Measurements from ENCODE around the gene SLC25A20.
"Not testable (repeated sequence)": the region's sequence is repeated elsewhere in the genome, so short reads cannot be mapped to it uniquely, and the experiment has no call there.

SLC25A20 gene

DNA sequence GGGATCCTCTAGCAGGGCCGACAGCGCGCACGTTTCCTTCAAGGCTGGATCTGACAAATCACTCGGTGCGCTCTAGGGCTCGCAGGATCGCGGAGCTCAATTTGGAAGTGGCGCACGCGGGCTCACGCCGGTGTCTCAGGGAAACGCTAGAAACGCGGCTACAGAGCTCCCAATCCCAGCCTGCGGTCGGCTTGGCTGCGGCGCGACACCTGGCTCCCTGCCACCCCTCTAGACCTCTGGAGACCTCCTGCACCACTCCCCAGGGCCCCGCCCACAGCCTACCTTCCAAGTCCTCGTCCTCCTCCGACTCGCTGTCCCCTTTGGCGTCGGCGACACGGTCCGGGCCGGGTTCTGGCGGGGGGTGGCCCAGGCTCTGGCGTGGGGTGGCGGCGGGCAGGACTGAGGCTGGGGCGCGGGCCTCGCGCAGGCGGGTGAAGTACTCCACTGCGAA lies 51.6 kb downstream of the SLC25A20 start:
- DNase-seq (ENCODE audit: low read depth in 2 of 2): peak in 1 of 2 donors; percentile 26

DNA sequence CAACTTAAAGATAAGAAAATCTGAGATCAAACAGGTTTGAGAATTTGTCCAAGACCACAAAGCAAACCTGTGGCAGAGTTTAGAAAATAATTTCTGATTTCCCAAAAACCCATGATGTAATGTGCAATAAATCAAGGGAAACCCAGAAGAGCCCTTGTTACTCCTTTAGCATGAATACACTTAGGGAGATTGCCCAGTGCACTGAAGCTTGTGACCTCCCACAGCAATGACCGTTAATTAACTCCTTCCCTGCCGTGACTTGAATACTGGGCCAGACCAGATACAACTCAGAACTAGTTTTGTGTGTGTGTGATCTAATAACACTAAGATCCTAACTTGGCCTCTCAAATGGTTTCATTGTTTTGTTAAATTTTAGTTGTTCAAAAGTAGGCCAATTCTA lies 53.5 kb downstream of the SLC25A20 start:
- no peak for DNase-seq (ENCODE audit: low read depth in 2 of 2)

DNA sequence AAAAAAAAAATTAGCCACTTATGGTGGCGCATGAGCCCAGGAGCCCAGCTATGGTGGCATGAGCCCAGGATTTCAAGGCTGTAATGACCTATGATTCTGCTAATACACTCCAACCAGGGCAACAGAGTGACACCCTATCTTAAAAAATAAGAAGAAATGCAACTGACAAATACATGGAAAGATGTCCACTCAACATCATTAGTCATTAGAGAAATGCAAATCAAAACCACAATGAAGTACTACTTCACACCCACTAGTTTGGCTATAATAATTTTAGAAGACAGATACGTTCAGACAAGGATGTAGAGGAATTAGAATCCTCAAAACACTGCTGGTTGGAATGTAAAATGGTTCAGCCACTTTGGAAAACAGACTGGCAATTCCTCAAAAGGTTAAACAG lies 61.5 kb downstream of the SLC25A20 start:
- no peak for DNase-seq (ENCODE audit: low read depth in 2 of 2)

DNA sequence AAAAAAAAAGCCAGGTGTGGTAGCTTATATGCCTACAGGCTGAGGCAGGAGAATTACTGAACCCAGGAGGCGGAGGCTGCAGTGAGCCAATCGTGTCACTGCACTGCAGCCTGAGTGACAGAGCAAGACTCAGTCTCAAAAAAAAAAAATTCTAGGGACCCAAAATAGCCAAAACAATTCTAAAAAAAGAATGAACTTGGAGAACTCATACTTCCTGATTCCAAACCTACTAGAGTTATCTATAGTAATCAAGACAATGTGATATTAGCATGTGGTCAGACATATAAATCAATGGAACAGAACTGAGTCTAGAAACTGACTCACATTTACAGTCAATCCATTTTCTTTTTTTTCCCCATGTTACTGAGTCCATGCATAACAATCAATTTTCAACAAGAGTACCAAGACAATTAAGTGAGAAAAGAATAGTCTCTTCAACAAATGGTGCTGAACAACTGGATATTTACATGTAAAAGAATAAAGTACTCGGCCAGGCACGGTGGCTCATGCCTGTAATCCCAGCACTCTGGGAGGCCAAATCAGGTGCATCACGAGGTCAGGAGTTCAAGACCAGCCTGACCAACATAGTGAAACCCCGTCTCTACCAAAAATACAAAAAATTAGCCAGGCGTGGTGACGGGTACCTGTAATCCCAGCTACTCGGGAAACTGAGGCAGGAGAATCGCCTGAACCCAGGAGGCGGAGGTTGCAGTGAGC lies 62.9 kb downstream of the SLC25A20 start:
- DNase-seq (ENCODE audit: low read depth in 2 of 2): no peak

DNA sequence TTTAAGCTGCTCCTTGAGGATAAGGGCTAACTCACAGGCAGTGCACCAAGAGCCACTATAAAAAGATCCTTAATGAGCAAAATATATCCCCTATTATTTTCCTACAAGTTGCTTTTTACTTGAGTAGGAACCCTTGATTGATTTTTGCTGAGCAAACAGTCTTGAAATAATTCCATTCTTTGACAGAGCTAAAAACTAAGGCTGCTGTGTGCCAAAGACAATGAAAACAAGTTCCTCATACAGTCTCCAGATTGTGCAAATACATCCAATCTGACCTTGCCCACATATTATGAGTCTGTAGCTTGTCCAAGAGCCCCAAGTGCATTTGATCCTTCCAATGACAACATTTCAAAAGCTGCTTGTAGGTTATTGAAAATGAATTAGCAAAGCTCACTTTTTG lies 66.0 kb downstream of the SLC25A20 start:
- DNase-seq (ENCODE audit: low read depth in 2 of 2): no peak

DNA sequence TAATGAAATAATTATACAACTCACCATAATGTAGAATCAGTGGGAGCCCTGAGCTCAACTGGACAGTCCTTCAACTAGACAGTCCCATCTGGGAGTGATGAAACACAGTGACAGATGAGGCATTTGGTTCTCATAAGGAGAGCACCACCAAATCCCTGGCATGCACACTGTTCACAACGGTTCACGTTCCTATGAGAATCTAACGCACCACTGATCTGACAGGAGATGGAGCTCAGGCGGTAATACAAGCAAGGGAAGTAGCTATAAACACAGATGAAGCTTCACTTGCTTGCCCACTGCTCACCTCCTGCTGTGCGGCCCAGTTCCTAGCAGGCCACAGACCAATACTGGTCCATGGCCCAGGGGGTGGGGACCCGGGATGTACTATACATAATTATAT lies 68.0 kb downstream of the SLC25A20 start:
- no peak for DNase-seq (ENCODE audit: low read depth in 2 of 2)

DNA sequence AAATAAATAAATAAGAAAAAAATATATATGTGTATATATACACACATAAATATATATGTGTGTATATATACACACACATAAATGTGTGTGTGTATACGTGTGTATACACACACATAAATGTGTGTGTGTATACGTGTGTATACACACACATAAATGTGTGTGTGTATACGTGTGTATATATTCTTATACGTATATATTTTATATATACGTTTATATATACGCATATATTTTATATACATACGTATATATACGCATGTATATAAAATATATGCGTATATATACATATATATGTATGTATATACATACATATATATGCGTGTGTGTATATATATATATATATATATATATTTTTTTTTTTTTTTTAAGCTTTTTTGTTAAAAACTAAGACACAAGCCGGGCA lies 69.2 kb downstream of the SLC25A20 start:
- not testable (repeated sequence) for DNase-seq (ENCODE audit: low read depth in 2 of 2)

DNA sequence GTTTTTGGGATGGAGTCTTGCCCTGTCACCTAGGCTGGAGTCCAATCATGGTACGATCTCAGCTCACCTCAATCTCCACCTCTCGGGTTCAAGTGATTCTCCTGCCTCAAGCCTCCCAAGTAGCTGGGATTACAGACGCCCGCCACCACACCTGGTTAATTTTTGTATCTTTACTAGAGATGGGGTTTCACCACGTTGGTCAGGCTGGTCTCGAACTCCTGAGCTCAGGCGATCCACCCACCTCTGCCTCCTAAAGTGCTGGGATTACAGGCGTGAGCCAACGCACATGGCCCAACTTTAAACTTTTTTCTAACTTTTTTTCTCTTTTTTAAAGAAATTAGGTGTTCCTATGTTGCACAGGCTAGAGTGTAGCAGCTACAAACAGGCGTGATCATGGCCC lies 70.8 kb downstream of the SLC25A20 start:
- DNase-seq (ENCODE audit: low read depth in 2 of 2): not testable (repeated sequence)

DNA sequence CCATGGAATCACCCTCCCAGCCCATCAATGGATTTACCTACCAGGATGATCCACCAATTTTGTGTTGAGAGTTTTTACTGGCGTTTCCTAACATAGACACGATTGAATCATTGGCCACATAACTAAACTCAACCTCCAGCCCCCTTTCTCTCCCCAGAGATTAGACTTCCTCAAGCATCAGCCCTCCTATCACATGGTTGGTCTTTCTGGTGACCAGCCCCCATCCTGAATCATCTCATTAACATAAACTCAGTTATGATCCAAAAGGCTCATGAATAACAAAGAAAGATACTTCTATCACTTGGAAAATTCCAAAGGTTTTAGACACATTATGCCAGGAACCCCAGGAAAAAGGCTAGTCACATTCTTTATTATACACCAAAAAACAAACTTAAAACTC lies 72.2 kb downstream of the SLC25A20 start:
- no peak for DNase-seq (ENCODE audit: low read depth in 2 of 2)

DNA sequence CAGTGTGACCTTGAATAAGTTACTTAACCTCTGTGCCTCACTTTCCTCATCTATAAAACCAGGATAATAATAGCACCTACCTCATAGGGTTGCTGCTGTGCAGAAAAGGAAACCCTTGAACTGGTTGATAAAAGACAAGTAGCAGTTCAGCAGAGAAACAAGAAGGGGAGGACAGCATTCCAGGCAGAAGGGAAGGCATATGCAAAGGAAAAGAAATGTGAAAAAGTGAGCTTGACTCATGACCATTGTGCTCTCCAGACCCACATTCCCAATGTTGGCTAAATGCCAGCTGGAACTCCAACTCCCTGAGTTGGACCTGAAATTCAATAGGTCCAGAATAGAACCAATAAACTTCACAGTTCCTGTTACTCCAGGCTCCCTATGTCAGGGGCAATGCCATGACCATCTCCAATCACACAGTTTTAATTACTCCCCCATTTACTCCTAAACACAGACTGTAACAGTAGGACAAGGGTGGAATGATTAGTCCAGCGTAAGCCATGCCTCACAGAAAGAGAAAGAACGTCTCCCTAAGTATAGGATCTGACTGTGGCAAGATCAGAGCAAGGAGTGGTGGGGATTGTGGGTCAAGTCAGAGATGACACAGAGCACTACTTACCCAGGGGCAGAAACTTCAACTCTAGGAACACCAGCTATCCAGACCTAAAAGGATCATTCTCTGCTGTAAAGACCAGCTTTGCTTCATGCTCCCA lies 77.9 kb downstream of the SLC25A20 start:
- DNase-seq (ENCODE audit: low read depth in 2 of 2): no peak

DNA sequence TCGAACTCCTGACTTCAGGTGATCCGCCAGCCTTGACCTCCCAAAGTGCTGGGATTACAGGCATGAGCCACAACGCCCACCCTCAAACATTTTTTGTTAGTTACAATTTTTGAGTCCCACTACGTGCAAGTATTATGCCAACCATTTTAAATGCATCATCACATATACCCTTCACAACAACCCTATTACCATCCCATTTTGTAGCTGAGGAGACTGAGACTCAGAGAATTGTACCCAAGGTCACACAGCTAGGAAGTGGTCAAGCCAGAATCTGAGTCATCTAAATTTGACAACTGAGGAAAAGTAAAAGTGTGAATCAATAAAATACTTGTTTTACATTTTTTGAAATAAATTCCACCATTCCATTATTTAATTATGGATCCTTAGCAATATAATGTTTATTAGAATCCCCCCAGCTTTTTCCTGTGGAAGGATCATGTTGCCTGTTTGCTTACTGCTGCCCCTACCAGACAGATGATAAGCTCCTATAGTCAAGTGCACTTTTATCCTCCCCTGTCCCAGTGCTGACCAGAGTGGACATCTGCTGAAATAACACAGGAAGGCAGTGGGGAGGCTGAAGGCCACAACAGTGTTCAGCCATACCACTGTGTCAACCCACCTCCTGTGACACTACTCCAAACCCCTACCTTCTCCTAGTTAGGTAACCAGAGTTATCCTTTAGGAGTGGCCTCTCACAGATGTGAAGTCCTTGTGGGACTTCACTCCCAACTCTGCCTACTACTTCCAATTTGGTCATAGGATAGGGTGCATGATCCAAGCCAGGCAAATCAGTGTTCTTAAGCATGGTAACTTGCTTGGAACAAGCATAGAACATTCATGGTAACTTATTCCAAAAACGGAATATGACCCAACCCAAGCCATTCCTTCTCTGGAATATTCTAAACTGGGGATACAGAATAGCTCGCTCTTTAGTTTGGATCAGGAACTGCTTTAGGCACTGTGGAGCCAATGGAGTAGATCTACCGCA lies 79.2 kb downstream of the SLC25A20 start:
- DNase-seq (ENCODE audit: low read depth in 2 of 2): no peak

DNA sequence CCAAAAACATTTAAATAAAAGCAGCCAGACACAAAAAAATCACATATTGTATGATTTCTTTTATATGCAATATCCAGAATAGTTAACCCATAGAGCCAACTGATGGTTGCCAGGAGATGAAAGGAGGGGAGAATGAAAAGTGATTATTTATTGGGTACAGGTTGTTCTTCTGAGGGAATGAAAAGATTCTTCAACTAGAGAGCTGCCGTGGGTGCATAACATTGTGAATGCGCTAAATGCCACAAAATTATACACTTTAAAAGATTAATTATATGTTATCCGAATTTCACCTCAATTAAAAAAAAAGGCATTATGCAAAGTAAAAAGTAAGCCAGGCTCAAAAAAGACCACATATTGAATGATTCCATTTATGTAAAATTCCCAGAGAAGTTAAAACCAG lies 87.2 kb downstream of the SLC25A20 start:
- DNase-seq (ENCODE audit: low read depth in 2 of 2): no peak
